ENCODE data around the gene LGR4. TPM values are rescaled to one million over a fixed set of nuclear protein-coding genes. Genes with fewer than 3 reads are reported as not detected.

Gene LGR4
- total RNA-seq, 1 donor from 2014 or later = 3.0 TPM

GRCh38 chr11:27487706-27488105 lies 15.1 kb upstream of the LGR4 start:
- Mint-ChIP-seq H3K4me3 (no peak overlapping the region), H3K9me3 (no peaks in the 10 kb centered on the region), H3K4me1 (no peaks in the 10 kb centered on the region), H3K27me3 (no peaks in the 10 kb centered on the region), H3K36me3 (ENCODE audit: low read depth) (peaks cover 28% of the 10 kb centered on the region), H3K27ac (no peak overlapping the region)
- no peak for TF ChIP-seq CTCF (IDR thresholded peaks at IDR 0.05)
- DNase-seq (no peak), ATAC-seq (ENCODE audit: low read depth) (no peak)
- intact Hi-C loops (cut with micrococcal nuclease) = loop anchor here (2.0 to 5.0 kb wide), 2 partner anchors 190 to 1505 kb away; no protein-coding TSS in a partner anchor
- ChIA-PET POLR2A (no interaction called here), CTCF (interaction anchor here (0.6 to 1.4 kb wide), 2 partner anchors 304 to 444 kb away, joined by 4 to 6 read pairs; no protein-coding TSS in a partner anchor)

- no peak overlapping the region for H3K4me3 Mint-ChIP-seq
- H3K27ac Mint-ChIP-seq = no peak overlapping the region
- peak; percentile 78 for TF ChIP-seq CTCF (IDR thresholded peaks at IDR 0.05)
- H3K36me3 Mint-ChIP-seq (ENCODE audit: low read depth) = peaks cover 16% of the 10 kb centered on the region
- H3K4me1 Mint-ChIP-seq = no peaks in the 10 kb centered on the region
- intact Hi-C loops (cut with micrococcal nuclease) = loop anchor here (1.0 to 5.0 kb wide), 8 partner anchors 13 to 1503 kb away; partner anchors contain the start of gene LGR4
- DNase-seq (no peak), ATAC-seq (ENCODE audit: low read depth) (peak; percentile 54)
- ChIA-PET CTCF (interaction anchor here (0.6 to 4.5 kb wide), 23 partner anchors 9 to 1201 kb away, joined by 3 to 95 read pairs (median 4); partner anchors contain the start of genes LGR4 and LIN7C), POLR2A (interaction anchor here (0.7 to 0.9 kb wide), 2 partner anchors 19 to 300 kb away, joined by 3 read pairs; no protein-coding TSS in a partner anchor)
- H3K9me3 Mint-ChIP-seq = no peaks in the 10 kb centered on the region
- no peaks in the 10 kb centered on the region for H3K27me3 Mint-ChIP-seq
Measured at GRCh38 chr11:27485930-27486773, 13.6 kb upstream of the LGR4 start.

- no peak overlapping the region for H3K27ac Mint-ChIP-seq
- no peak for TF ChIP-seq CTCF (IDR thresholded peaks at IDR 0.05)
- no peaks in the 10 kb centered on the region for H3K9me3 Mint-ChIP-seq
- no peaks in the 10 kb centered on the region for H3K36me3 Mint-ChIP-seq (ENCODE audit: low read depth)
- POLR2A ChIA-PET = interaction anchor here (0.6 kb wide), 1 partner anchor 9 kb away, joined by 5 read pairs; no protein-coding TSS in a partner anchor
- H3K4me1 Mint-ChIP-seq = no peaks in the 10 kb centered on the region
- DNase-seq = no peak
- intact Hi-C loops (cut with micrococcal nuclease) = no loop called here
- H3K27me3 Mint-ChIP-seq = no peaks in the 10 kb centered on the region
- no peak overlapping the region for H3K4me3 Mint-ChIP-seq
- CTCF ChIA-PET = interaction anchor here (1.5 to 4.5 kb wide), 2 partner anchors 15 to 298 kb away, joined by 3 to 95 read pairs; no protein-coding TSS in a partner anchor
- no peak for ATAC-seq (ENCODE audit: low read depth)
Measured at GRCh38 chr11:27482793-27483192, 10.2 kb upstream of the LGR4 start.

GRCh38 chr11:27481992-27482391 lies 9.4 kb upstream of the LGR4 start:
- Mint-ChIP-seq H3K27ac (no peak overlapping the region), H3K4me3 (no peak overlapping the region), H3K27me3 (no peaks in the 10 kb centered on the region), H3K4me1 (no peaks in the 10 kb centered on the region), H3K36me3 (ENCODE audit: low read depth) (no peaks in the 10 kb centered on the region), H3K9me3 (no peaks in the 10 kb centered on the region)
- no peak for DNase-seq
- TF ChIP-seq CTCF (IDR thresholded peaks at IDR 0.05) = no peak
- POLR2A ChIA-PET = interaction anchor here (0.7 kb wide), 1 partner anchor 9 kb away, joined by 4 read pairs; no protein-coding TSS in a partner anchor
- intact Hi-C loops (cut with micrococcal nuclease) = no loop called here
- CTCF ChIA-PET = interaction anchor here (0.7 kb wide), 1 partner anchor 18 kb away, joined by 3 read pairs; no protein-coding TSS in a partner anchor
- ATAC-seq (ENCODE audit: low read depth) = no peak

GRCh38 chr11:27477831-27478230 lies 5.2 kb upstream of the LGR4 start:
- POLR2A ChIA-PET = no interaction called here
- no peaks in the 10 kb centered on the region for H3K36me3 Mint-ChIP-seq (ENCODE audit: low read depth)
- no peaks in the 10 kb centered on the region for H3K27me3 Mint-ChIP-seq
- no peak overlapping the region for H3K4me3 Mint-ChIP-seq
- no peaks in the 10 kb centered on the region for H3K9me3 Mint-ChIP-seq
- no peak for TF ChIP-seq CTCF (IDR thresholded peaks at IDR 0.05)
- ATAC-seq (ENCODE audit: low read depth) = no peak
- CTCF ChIA-PET = interaction anchor here (0.9 to 1.2 kb wide), 2 partner anchors 22 to 294 kb away, joined by 3 to 4 read pairs; no protein-coding TSS in a partner anchor
- peaks cover 5% of the 10 kb centered on the region for H3K4me1 Mint-ChIP-seq
- no peak overlapping the region for H3K27ac Mint-ChIP-seq
- DNase-seq = no peak
- intact Hi-C loops (cut with micrococcal nuclease) = no loop called here
